Neural progenitor cell (in vitro differentiated cells): ENCODE results near the gene GPC4.

ENCODE experiments used
- CTCF ChIP-seq: fragments of 200-600 bp; sonication (generic); IDR thresholded peaks from 2 replicates; pipeline ENCODE4 v1.5.1; 2017; ENCODE audit warnings: antibody characterized with exemption, mild to moderate bottlenecking
- EZH2 ChIP-seq: fragments of 200-600 bp; sonication (generic); IDR thresholded peaks from 2 replicates; pipeline ENCODE4 v1.6.1; 2017; ENCODE audit warnings: antibody characterized with exemption, mild to moderate bottlenecking, moderate library complexity
- EZH2phosphoT487 ChIP-seq: fragments of 200-600 bp; sonication (generic); IDR thresholded peaks from 2 replicates; pipeline ENCODE4 v1.6.1; 2017; ENCODE audit warnings: antibody characterized with exemption

GRCh38 chrX:133440797-133441163 is 25.5 kb upstream of the GPC4 start:
- TF ChIP-seq CTCF (no peak), EZH2 (no peak), EZH2phosphoT487 (no peak)
